GM19043 (cell line): Measurements from ENCODE around the gene FCER1G.
"Not testable (repeated sequence)": the region's sequence is repeated elsewhere in the genome, so short reads cannot be mapped to it uniquely, and the experiment has no call there.

ENCODE experiments used
- ATAC-seq: cut with Tn5 transposase; IDR thresholded peaks from one replicate; pipeline ENCODE4 v1.9.1; 2021; ENCODE audit warnings: low read depth; ENCODE audit not compliant: unreplicated experiment

The FCER1G gene

GRCh38 chr1:161201836-161202712, 13.0 kb upstream of the FCER1G start, which contains the start of gene NDUFS2:
Gene NDUFS2, plus strand, starts transcription at chr1:161202367. Its CDS starts 19 bp downstream, at chr1:161202386.
- ATAC-seq, result peak; percentile 98

DNA sequence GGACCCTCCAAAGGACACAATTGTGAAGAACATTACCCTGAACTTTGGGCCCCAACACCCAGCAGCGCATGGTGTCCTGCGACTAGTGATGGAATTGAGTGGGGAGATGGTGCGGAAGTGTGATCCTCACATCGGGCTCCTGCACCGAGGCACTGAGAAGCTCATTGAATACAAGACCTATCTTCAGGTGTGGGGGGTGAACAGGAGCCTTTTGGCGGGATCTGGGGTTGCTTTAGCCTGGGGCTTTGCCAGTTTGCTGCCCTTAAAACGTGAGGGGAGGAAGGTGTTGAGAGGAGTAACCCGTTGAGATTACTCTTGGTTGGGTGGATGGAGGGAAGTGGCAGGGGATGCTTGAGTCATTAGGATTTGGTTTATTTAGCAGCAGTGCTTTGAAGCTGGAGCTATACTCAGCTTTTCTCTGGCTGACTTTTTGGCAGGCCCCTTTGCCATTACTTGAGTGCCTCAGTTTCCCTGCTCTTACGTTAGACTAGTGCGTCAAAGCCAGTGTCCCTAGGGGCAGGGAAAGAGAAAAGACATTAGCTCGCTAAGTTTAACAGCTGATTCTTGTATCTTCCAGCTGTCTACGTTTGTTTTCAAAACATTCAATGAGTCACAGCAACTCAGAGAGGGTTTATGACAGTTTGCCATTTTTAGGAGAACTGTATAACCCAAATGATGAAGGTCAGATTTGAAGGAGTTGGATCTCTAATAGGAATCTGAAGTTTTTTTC, 8.5 kb upstream of the FCER1G start:
- no peak for ATAC-seq

DNA sequence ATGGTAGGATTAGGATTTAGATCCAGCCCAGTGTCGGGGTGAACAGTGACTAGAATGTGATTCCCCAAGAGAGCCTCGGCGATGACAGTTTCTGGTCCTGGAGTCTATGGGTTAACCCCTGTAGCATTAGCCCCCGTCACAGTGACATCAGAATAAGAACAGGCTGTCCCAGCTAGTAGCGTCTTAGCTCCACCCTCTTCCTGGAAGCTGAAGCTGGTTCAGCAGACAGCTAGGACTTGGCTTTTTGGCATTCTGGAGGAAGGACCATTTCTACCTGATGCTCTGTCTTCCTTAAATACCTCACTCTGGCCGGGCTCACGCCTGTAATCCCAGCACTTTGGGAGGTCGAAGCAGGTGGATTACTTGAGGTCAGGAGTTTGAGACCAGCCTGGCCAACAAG, 7.9 kb upstream of the FCER1G start:
- ATAC-seq, result no peak

- ATAC-seq, result no peak
These were observed 5.2 kb upstream of the FCER1G start for GRCh38 chr1:161209790-161210409.

DNA sequence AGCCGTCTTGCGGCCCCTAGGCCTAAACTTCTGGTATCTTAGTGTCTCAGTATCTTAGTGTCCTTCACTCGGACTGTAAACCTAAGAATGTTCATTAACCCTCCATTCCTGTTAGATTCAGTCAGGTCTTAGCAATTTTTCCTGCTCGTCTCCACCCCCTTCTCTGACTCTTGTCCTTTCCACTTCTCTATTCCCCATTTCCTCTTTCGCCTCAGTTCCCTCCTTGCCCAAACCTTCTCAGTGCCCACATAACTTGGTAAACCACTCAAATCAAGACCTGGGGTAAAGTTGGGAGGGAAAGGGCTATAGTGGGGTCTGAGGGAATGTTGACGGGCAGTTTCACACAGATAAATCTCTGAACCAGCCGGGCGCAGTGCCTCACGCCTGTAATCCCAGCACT, 726 bp upstream of the FCER1G start:
- ATAC-seq, result no peak

DNA sequence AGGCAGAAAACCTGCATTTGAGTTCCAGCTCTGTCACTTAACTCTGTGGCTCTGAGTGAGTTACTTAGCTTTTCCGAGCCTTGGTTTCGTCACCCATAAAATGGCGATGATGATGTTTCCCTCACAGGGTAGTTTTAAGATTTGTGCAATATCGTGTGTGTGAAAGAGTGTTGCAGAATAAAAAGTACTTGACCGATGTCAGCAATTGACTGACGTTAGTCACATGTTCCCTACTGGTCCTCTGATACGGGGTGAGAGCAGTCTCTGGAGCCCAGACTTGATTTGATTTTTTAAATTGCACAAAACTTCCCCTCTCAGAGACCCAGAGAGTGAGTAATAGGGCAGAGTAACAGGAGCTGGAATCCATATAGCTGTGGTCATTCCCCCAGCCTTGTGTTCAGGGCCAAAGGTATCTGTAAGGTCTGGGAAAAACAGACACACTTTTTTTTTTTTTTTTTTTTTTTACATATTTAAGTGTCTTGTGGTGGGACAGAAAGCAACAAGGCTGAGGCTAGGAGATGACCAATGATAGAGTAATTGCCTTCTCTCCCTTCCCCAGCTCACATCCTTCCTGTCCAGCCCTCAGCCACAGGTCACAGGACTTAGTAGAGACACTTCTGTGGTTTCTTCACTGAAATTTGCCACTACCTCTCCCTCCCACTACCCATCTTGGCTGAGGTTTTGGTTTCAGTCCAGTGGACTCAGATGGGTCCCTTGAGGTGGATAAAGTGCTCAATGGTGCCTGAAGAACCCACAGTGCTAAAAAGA, 2.0 kb downstream of the FCER1G start:
- ATAC-seq, result peak; percentile 90

- ATAC-seq, result no peak
These were observed 2.7 kb downstream of the FCER1G start for GRCh38 chr1:161217831-161218230.

DNA sequence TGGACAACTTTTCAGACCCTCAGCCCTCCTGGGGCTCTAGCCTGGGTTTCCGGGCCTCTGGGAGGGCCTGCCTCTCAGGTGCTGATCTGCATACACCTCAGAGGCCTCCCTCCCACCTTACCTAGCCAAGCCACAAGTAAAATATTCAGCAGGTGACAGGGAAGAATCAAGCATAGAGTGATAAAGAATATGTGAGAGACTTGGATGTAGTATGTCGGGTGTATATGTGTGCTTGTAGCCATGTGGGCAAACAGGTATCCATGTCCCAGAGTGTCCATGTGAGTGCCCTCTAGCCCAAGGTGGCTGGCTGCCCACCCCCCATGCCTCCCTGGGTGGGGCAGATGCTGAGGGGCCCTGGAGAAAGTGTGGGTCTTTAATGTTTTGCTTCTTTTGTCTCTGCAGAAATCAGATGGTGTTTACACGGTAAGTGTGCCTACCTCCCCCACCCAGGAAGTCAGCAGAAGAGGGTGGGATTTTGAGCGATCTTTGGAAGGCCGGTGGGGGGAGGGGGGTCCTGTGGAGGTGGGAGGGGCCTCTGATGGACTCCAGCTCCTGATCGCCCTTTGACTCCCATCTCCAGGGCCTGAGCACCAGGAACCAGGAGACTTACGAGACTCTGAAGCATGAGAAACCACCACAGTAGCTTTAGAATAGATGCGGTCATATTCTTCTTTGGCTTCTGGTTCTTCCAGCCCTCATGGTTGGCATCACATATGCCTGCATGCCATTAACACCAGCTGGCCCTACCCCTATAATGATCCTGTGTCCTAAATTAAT, 3.4 kb downstream of the FCER1G start:
- no peak for ATAC-seq

GRCh38 chr1:161219078-161219892, 4.2 kb downstream of the FCER1G start:
- no peak for ATAC-seq

DNA sequence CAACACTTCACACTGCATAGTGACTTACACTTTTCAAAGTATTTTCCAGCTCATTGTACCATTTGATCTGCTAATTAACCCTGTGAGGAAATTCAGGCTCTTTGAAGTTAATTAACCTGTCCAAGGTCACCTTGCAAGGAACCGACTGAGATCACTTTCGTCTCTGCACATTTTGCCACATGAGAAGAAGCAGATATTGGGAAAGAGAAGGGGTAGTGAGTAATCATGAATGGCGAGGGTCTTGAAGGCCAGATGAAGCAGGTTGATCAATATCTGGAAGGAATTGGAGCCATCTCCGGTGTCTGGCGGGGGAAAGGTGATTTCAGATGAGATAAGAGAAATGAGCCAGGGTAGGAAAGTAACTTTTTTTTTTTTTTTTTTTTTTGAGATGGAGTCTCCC, 4.9 kb downstream of the FCER1G start:
- no peak for ATAC-seq

DNA sequence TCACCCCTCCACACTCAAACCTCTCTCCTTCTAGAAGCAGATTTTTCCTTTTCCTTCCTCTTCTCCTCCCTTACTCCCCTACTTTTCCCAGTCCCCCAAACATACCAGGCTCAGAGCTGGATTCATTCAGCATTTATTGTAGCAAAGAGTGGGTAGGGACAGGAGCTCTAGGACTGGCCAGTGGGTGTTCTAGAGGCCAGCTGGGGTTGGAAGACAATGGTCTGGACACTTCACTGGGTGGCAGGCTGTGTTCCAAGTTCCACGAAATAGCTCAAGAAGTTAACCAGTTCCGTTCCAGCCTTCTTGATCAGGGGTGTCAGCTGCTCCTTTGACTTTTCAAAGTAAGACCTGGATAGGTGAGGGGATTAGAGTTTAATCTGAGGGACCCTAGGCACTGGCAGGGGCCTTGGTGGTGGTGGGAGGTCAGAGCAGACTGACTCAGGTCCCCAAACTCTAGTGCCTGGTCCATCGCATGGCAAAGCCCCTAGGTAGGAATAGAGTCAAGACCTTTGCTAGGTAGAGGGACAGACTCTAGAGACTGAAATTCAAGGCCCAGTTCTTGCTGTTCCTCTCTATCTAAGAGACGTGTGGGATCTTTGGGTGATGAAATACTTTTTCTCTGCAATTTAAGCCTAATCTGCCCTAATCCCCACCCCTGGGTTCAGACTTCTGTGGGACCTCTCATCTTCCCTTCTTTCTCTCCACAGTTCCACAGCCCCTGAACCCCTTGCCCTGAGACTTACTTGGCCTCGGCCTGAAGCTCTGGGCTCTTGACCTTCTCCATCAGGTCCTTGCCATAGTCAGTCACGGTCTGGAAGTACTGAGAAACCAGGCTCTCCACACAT, 7.3 kb downstream of the FCER1G start:
- no peak for ATAC-seq

DNA sequence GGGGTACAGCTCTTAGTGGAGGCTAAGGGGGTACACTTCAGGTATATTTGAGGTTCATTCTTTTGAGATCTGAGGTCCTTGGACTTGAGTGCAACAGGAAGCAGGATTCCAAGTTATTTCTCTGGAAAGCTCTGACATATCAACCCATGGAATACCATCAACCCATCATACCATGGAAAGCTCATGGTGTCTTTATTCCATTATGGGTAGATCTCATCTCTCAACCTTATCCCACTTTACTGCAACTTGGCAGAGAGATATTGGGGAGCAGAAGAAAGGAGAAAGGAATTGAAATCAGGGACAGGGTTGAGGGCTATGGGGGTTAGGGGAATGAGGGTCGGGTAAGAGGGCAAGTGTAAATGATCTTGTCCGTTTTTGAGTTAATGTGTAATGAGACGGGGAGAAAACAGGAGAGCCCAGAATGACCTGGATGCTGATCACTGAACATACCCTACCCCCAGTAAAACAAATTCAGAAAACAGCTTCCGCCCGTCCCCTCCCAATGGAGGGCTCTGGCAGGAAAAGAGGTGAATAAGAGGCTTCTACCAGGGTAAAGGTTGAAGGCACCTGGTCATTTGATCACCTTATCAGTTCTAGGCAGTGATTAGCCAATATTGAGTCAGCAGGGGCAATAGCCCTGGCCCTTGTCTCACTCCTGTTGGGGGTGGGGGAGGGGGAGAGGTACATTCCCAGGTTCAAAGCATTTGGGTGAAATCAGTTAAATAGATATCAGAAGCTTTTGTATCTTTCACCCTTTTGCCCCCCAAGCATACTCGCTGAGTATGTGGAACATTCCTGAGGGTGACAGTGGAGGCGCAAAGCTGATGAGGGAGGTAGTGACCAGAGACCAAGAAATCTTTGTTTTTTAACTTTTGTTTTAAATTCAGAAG, 9.0 kb downstream of the FCER1G start:
- no peak for ATAC-seq

GRCh38 chr1:161224695-161225087, 9.6 kb downstream of the FCER1G start:
- ATAC-seq, result not testable (repeated sequence)

- peak; percentile 2 for ATAC-seq
These were observed 10.1 kb downstream of the FCER1G start for GRCh38 chr1:161225178-161225533.

- ATAC-seq, result peak; percentile 96
These were observed 10.6 kb downstream of the FCER1G start, which contains the start of gene TOMM40L for GRCh38 chr1:161225534-161226319. Gene TOMM40L, plus strand, starts transcription at chr1:161226060. Its CDS starts 430 bp downstream, at chr1:161226490.

- ATAC-seq, result no peak
These were observed 11.2 kb downstream of the FCER1G start for GRCh38 chr1:161226320-161226711.
